ENCODE data around the gene HOTAIR.

The HOTAIR gene

GRCh38 chr12:53994264-53995001 is 19.7 kb upstream of the HOTAIR start:
- Histone ChIP-seq H3K27me3 (replicated peaks in 2 of 5; ENCODE audit: control insufficient read depth in 4 of 5, insufficient read depth in 5 of 5, low read length in 4 of 5) (peaks cover 10 to 100% (median 66%) of the 10 kb centered on the region in 5 experiments), H3K4me3 (ENCODE audit: control insufficient read depth in 1 of 7, extremely low read depth in 1 of 7, insufficient read depth in 4 of 7, low read depth in 2 of 7, low read length in 6 of 7) (no peak overlapping the region), H3K27ac (ENCODE audit: insufficient read depth in 1 of 2, low read depth in 1 of 2, low read length in 2 of 2, poor library complexity in 1 of 2, severe bottlenecking in 2 of 2) (peak overlapping the region in 1 of 2 experiments; percentile 49), H3K9me3 (ENCODE audit: control extremely low read depth in 1 of 5, control insufficient read depth in 4 of 5, insufficient read depth in 2 of 5, low read depth in 1 of 5, low read length in 4 of 5) (no peaks in the 10 kb centered on the region), H3K36me3 (ENCODE audit: control insufficient read depth in 4 of 4, insufficient read depth in 4 of 4, low read length in 3 of 4) (no peaks in the 10 kb centered on the region), H3K4me1 (ENCODE audit: control extremely low read depth in 1 of 4, control insufficient read depth in 4 of 4, insufficient read depth in 4 of 4, low read length in 3 of 4) (peaks cover 0 to 22% (median 10%) of the 10 kb centered on the region in 4 experiments)
- WGBS (ENCODE audit: insufficient coverage), result 6% methylated on average over 36 of the region's 60 CpGs
- ChIA-PET CTCF (interaction anchor here (1.5 to 3.8 kb wide), 2 partner anchors 22 to 212 kb away, joined by 4 to 23 read pairs; no protein-coding TSS in a partner anchor), POLR2A (no interaction called here)
- no peak for DNase-seq

- ChIA-PET CTCF (interaction anchor here (1.5 to 3.8 kb wide), 2 partner anchors 22 to 213 kb away, joined by 4 to 23 read pairs; no protein-coding TSS in a partner anchor), POLR2A (no interaction called here)
- no peak overlapping the region for H3K27ac ChIP-seq (ENCODE audit: insufficient read depth in 1 of 2, low read depth in 1 of 2, low read length in 2 of 2, poor library complexity in 1 of 2, severe bottlenecking in 2 of 2)
- peaks cover 0 to 25% (median 12%) of the 10 kb centered on the region in 4 experiments for H3K4me1 ChIP-seq (ENCODE audit: control extremely low read depth in 1 of 4, control insufficient read depth in 4 of 4, insufficient read depth in 4 of 4, low read length in 3 of 4)
- peaks cover 12 to 100% (median 68%) of the 10 kb centered on the region in 5 experiments for H3K27me3 ChIP-seq (replicated peaks in 2 of 5; ENCODE audit: control insufficient read depth in 4 of 5, insufficient read depth in 5 of 5, low read length in 4 of 5)
- no peak overlapping the region for H3K4me3 ChIP-seq (ENCODE audit: control insufficient read depth in 1 of 7, extremely low read depth in 1 of 7, insufficient read depth in 4 of 7, low read depth in 2 of 7, low read length in 6 of 7)
- DNase-seq, result no peak
- no peaks in the 10 kb centered on the region for H3K9me3 ChIP-seq (ENCODE audit: control extremely low read depth in 1 of 5, control insufficient read depth in 4 of 5, insufficient read depth in 2 of 5, low read depth in 1 of 5, low read length in 4 of 5)
- H3K36me3 ChIP-seq (ENCODE audit: control insufficient read depth in 4 of 4, insufficient read depth in 4 of 4, low read length in 3 of 4), result no peaks in the 10 kb centered on the region
- WGBS (ENCODE audit: insufficient coverage), result 6% methylated on average over 17 of the region's 19 CpGs
Observed at GRCh38 chr12:53994009-53994263, 19.2 kb upstream of the HOTAIR start.

GRCh38 chr12:53993162-53994008 is 18.6 kb upstream of the HOTAIR start:
- POLR2A ChIA-PET, result no interaction called here
- WGBS (ENCODE audit: insufficient coverage), result 26% methylated on average over 8 of the region's 18 CpGs
- CTCF ChIA-PET, result interaction anchor here (1.1 to 3.8 kb wide), 5 partner anchors 9 to 213 kb away, joined by 3 to 23 read pairs (median 4); partner anchors contain the start of gene HOXC10
- H3K4me1 ChIP-seq (ENCODE audit: control extremely low read depth in 1 of 4, control insufficient read depth in 4 of 4, insufficient read depth in 4 of 4, low read length in 3 of 4), result peaks cover 0 to 25% (median 13%) of the 10 kb centered on the region in 4 experiments
- no peaks in the 10 kb centered on the region for H3K36me3 ChIP-seq (ENCODE audit: control insufficient read depth in 4 of 4, insufficient read depth in 4 of 4, low read length in 3 of 4)
- peaks cover 16 to 100% (median 69%) of the 10 kb centered on the region in 5 experiments for H3K27me3 ChIP-seq (replicated peaks in 2 of 5; ENCODE audit: control insufficient read depth in 4 of 5, insufficient read depth in 5 of 5, low read length in 4 of 5)
- H3K4me3 ChIP-seq (ENCODE audit: control insufficient read depth in 1 of 7, extremely low read depth in 1 of 7, insufficient read depth in 4 of 7, low read depth in 2 of 7, low read length in 6 of 7), result no peak overlapping the region
- no peak overlapping the region for H3K27ac ChIP-seq (ENCODE audit: insufficient read depth in 1 of 2, low read depth in 1 of 2, low read length in 2 of 2, poor library complexity in 1 of 2, severe bottlenecking in 2 of 2)
- no peak for DNase-seq
- no peaks in the 10 kb centered on the region for H3K9me3 ChIP-seq (ENCODE audit: control extremely low read depth in 1 of 5, control insufficient read depth in 4 of 5, insufficient read depth in 2 of 5, low read depth in 1 of 5, low read length in 4 of 5)

- H3K36me3 ChIP-seq (ENCODE audit: control insufficient read depth in 4 of 4, insufficient read depth in 4 of 4, low read length in 3 of 4), result no peaks in the 10 kb centered on the region
- peaks cover 21 to 100% (median 68%) of the 10 kb centered on the region in 5 experiments for H3K27me3 ChIP-seq (replicated peaks in 2 of 5; ENCODE audit: control insufficient read depth in 4 of 5, insufficient read depth in 5 of 5, low read length in 4 of 5)
- CTCF ChIA-PET, result interaction anchor here (1.1 to 3.8 kb wide), 8 partner anchors 8 to 222 kb away, joined by 3 to 23 read pairs (median 4); partner anchors contain the start of genes HOXC10 and HOXC9
- peaks cover 0 to 25% (median 13%) of the 10 kb centered on the region in 4 experiments for H3K4me1 ChIP-seq (ENCODE audit: control extremely low read depth in 1 of 4, control insufficient read depth in 4 of 4, insufficient read depth in 4 of 4, low read length in 3 of 4)
- POLR2A ChIA-PET, result interaction anchor here (0.5 kb wide), 1 partner anchor 225 kb away, joined by 3 read pairs; no protein-coding TSS in a partner anchor
- no peak overlapping the region for H3K27ac ChIP-seq (ENCODE audit: insufficient read depth in 1 of 2, low read depth in 1 of 2, low read length in 2 of 2, poor library complexity in 1 of 2, severe bottlenecking in 2 of 2)
- WGBS (ENCODE audit: insufficient coverage), result no CpG with 5 or more reads among the region's 7 CpGs
- no peaks in the 10 kb centered on the region for H3K9me3 ChIP-seq (ENCODE audit: control extremely low read depth in 1 of 5, control insufficient read depth in 4 of 5, insufficient read depth in 2 of 5, low read depth in 1 of 5, low read length in 4 of 5)
- H3K4me3 ChIP-seq (ENCODE audit: control insufficient read depth in 1 of 7, extremely low read depth in 1 of 7, insufficient read depth in 4 of 7, low read depth in 2 of 7, low read length in 6 of 7), result no peak overlapping the region
- no peak for DNase-seq
Observed at GRCh38 chr12:53992377-53992889, 17.7 kb upstream of the HOTAIR start.

GRCh38 chr12:53991077-53991460 is 16.3 kb upstream of the HOTAIR start:
- Histone ChIP-seq H3K36me3 (ENCODE audit: control insufficient read depth in 4 of 4, insufficient read depth in 4 of 4, low read length in 3 of 4) (no peaks in the 10 kb centered on the region), H3K4me3 (ENCODE audit: control insufficient read depth in 1 of 7, extremely low read depth in 1 of 7, insufficient read depth in 4 of 7, low read depth in 2 of 7, low read length in 6 of 7) (no peak overlapping the region), H3K27me3 (replicated peaks in 2 of 5; ENCODE audit: control insufficient read depth in 4 of 5, insufficient read depth in 5 of 5, low read length in 4 of 5) (peaks cover 33 to 100% (median 66%) of the 10 kb centered on the region in 5 experiments), H3K27ac (ENCODE audit: insufficient read depth in 1 of 2, low read depth in 1 of 2, low read length in 2 of 2, poor library complexity in 1 of 2, severe bottlenecking in 2 of 2) (no peak overlapping the region), H3K4me1 (ENCODE audit: control extremely low read depth in 1 of 4, control insufficient read depth in 4 of 4, insufficient read depth in 4 of 4, low read length in 3 of 4) (peaks cover 0 to 25% (median 13%) of the 10 kb centered on the region in 4 experiments), H3K9me3 (ENCODE audit: control extremely low read depth in 1 of 5, control insufficient read depth in 4 of 5, insufficient read depth in 2 of 5, low read depth in 1 of 5, low read length in 4 of 5) (peaks cover 0 to 2% (median 0%) of the 10 kb centered on the region in 5 experiments)
- no peak for DNase-seq
- 6% methylated on average over 7 of the region's 8 CpGs for WGBS (ENCODE audit: insufficient coverage)
- ChIA-PET CTCF (interaction anchor here (0.6 to 3.8 kb wide), 13 partner anchors 11 to 226 kb away, joined by 3 to 23 read pairs (median 4); partner anchors contain the start of genes HOXC12, HOXC5 and HOXC9), POLR2A (no interaction called here)

- POLR2A ChIA-PET, result no interaction called here
Observed at GRCh38 chr12:53990311-53991076, 15.7 kb upstream of the HOTAIR start.

More at GRCh38 chr12:53990311-53991076, 15.7 kb upstream of the HOTAIR start:
- no peaks in the 10 kb centered on the region for H3K36me3 ChIP-seq (ENCODE audit: control insufficient read depth in 4 of 4, insufficient read depth in 4 of 4, low read length in 3 of 4)
- no peak overlapping the region for H3K27ac ChIP-seq (ENCODE audit: insufficient read depth in 1 of 2, low read depth in 1 of 2, low read length in 2 of 2, poor library complexity in 1 of 2, severe bottlenecking in 2 of 2)
- no peak overlapping the region for H3K4me3 ChIP-seq (ENCODE audit: control insufficient read depth in 1 of 7, extremely low read depth in 1 of 7, insufficient read depth in 4 of 7, low read depth in 2 of 7, low read length in 6 of 7)
- no peak for DNase-seq
- peaks cover 0 to 24% (median 14%) of the 10 kb centered on the region in 4 experiments for H3K4me1 ChIP-seq (ENCODE audit: control extremely low read depth in 1 of 4, control insufficient read depth in 4 of 4, insufficient read depth in 4 of 4, low read length in 3 of 4)
- CTCF ChIA-PET, result interaction anchor here (0.6 to 3.8 kb wide), 14 partner anchors 11 to 234 kb away, joined by 3 to 23 read pairs (median 3); partner anchors contain the start of genes HOXC12, HOXC5 and HOXC9
- H3K27me3 ChIP-seq (replicated peaks in 2 of 5; ENCODE audit: control insufficient read depth in 4 of 5, insufficient read depth in 5 of 5, low read length in 4 of 5), result peaks cover 33 to 100% (median 66%) of the 10 kb centered on the region in 5 experiments
- WGBS (ENCODE audit: insufficient coverage), result 7% methylated on average over 13 of the region's 27 CpGs
- peaks cover 0 to 2% (median 0%) of the 10 kb centered on the region in 5 experiments for H3K9me3 ChIP-seq (ENCODE audit: control extremely low read depth in 1 of 5, control insufficient read depth in 4 of 5, insufficient read depth in 2 of 5, low read depth in 1 of 5, low read length in 4 of 5)
